GM13976 (cell line): ENCODE data around the gene AQP6.

ENCODE experiments used
- DNase-seq: peaks from one replicate; pipeline ENCODE4 v3.0.0; 2012; ENCODE audit warnings: low spot score
- in situ Hi-C: fragments of 300-500 bp; cut with MboI; formaldehyde crosslinking; loops from one replicate; pipeline ENCODE4 v1.12.0; 2022; ENCODE audit warnings: low sequenced_read_pairs, mixed read lengths, inconsistent platforms; ENCODE audit not compliant: unreplicated experiment
- TF ChIP-seq, protein P1 (sequence below): IDR thresholded peaks from 2 replicates; pipeline ENCODE4 v1.5.1; 2012; ENCODE audit warnings: borderline replicate concordance, mild to moderate bottlenecking; ENCODE audit not compliant: insufficient read depth; ENCODE audit errors: extremely low read depth, missing control alignments, control extremely low read depth

Gene AQP6

DNA sequence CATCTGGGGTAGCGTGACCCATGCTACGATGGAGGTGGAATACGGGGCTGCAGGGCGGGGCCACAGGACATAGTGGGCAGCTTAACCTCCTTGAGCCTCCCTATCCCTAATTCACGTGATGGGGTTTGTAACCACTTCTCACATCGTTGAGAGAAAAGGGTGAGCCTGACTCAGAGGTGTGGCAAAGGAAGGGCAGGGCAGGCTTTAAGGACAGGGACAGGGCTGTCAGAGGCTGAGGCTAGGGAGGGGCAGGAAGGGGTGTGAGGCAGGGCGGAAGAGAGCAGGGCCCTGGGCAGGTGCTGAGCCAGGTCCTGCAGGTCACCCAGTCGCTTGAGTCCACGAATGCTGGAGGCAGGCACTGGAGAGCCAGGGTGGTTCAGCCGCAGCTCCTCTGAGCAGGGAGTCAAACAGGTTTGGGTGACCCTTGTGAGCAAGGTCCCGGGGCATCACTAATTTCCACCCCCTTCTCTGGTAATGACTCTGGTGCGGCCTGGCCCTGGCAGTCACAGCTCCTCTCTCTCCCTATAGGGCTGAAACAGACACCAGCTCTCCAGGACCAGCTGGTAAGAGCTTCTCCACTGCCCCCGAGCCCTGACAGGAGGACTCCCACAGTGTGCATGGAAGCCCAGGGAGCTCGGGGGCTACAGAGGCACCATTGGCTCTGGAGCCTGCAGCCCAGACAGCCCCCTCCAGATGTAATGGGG is 29.7 kb upstream of the AQP6 start:
- TF ChIP-seq, protein P1, sequence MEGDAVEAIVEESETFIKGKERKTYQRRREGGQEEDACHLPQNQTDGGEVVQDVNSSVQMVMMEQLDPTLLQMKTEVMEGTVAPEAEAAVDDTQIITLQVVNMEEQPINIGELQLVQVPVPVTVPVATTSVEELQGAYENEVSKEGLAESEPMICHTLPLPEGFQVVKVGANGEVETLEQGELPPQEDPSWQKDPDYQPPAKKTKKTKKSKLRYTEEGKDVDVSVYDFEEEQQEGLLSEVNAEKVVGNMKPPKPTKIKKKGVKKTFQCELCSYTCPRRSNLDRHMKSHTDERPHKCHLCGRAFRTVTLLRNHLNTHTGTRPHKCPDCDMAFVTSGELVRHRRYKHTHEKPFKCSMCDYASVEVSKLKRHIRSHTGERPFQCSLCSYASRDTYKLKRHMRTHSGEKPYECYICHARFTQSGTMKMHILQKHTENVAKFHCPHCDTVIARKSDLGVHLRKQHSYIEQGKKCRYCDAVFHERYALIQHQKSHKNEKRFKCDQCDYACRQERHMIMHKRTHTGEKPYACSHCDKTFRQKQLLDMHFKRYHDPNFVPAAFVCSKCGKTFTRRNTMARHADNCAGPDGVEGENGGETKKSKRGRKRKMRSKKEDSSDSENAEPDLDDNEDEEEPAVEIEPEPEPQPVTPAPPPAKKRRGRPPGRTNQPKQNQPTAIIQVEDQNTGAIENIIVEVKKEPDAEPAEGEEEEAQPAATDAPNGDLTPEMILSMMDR, result no peak
- no peak for DNase-seq
- in situ Hi-C loops, result no loop called here

GRCh38 chr12:49943625-49943960 is 29.2 kb upstream of the AQP6 start:
- in situ Hi-C loops, result no loop called here
- no peak for DNase-seq
- TF ChIP-seq, protein P1, result no peak

GRCh38 chr12:49944046-49944445 is 28.7 kb upstream of the AQP6 start:
- TF ChIP-seq, protein P1, result no peak
- in situ Hi-C loops, result no loop called here
- DNase-seq, result no peak

DNA sequence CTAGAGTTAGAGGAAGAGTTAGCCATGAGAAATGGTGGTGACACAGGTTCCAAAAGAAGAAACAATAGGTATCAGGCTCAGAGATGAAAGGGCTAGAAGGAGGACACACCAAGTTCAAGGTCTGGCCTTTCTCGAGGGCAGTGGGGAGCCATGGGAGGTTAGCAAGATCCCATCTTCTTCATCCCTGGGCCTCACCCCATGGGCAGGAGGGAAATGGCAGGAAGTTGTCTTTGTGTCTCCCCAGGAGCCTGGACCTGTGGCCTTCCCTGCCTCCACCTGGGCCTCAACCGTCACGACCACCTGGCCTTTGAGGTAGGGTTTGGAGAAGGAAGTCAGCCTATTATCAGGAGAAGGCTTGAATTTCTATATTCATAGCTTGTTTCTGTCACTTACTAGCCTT is 28.0 kb upstream of the AQP6 start:
- in situ Hi-C loops, result no loop called here
- TF ChIP-seq, protein P1, result no peak
- no peak for DNase-seq

GRCh38 chr12:49945394-49946080 is 27.2 kb upstream of the AQP6 start:
- TF ChIP-seq, protein P1, result peak; percentile 94
- in situ Hi-C loops, result no loop called here
- peak; percentile 93 for DNase-seq

GRCh38 chr12:49946086-49946485 is 26.7 kb upstream of the AQP6 start:
- no peak for DNase-seq
- TF ChIP-seq, protein P1, result no peak
- in situ Hi-C loops, result no loop called here
